ENCODE results near the gene TCEANC2. TPM values are rescaled to one million over a fixed set of nuclear protein-coding genes. Genes with fewer than 3 reads are reported as not detected.

Gene TCEANC2
- total and polyA plus RNA-seq, 2 experiments from 2014 or later = 6.0 to 6.3 TPM

DNA sequence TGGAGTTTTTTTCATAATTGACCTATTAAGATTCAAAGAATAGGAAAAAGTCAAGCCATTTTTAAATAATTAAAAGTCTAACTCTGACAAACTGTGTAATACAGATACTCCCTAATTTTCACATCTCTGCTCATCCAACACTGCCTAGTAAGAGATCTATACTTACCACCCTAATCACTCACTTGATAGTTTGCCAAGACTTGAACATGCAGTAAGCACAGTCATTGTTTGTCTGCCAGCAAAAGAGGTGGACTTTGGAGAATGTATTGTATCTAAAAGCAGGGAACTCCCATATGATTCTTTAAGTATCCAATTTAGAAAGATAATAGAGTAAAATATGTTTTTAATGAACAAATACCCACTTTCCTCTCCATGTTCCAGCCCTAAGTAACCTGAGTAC is 15.9 kb upstream of the TCEANC2 start (continued):
- TF ChIP-seq JUNB (IDR thresholded peaks at IDR 0.05; ENCODE audit: unreplicated experiment) (no peak), ZNF114 (CRISPR knock-in tag; IDR thresholded peaks at IDR 0.05) (no peak), POLR2AphosphoS5 (IDR thresholded peaks at IDR 0.05; ENCODE audit: low read depth) (no peak), EZH2phosphoT487 (IDR thresholded peaks at IDR 0.05; ENCODE audit: unreplicated experiment) (no peak), NANOG (IDR thresholded peaks at IDR 0.05; ENCODE audit: borderline replicate concordance) (no peak), STAT1 (IDR thresholded peaks at IDR 0.05; ENCODE audit: unreplicated experiment) (no peak)
- TF ChIP-seq, protein P1, sequence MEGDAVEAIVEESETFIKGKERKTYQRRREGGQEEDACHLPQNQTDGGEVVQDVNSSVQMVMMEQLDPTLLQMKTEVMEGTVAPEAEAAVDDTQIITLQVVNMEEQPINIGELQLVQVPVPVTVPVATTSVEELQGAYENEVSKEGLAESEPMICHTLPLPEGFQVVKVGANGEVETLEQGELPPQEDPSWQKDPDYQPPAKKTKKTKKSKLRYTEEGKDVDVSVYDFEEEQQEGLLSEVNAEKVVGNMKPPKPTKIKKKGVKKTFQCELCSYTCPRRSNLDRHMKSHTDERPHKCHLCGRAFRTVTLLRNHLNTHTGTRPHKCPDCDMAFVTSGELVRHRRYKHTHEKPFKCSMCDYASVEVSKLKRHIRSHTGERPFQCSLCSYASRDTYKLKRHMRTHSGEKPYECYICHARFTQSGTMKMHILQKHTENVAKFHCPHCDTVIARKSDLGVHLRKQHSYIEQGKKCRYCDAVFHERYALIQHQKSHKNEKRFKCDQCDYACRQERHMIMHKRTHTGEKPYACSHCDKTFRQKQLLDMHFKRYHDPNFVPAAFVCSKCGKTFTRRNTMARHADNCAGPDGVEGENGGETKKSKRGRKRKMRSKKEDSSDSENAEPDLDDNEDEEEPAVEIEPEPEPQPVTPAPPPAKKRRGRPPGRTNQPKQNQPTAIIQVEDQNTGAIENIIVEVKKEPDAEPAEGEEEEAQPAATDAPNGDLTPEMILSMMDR (conservative IDR thresholded peaks at IDR 0.05; ENCODE audit: low read depth in 2 of 2) = no peak

DNA sequence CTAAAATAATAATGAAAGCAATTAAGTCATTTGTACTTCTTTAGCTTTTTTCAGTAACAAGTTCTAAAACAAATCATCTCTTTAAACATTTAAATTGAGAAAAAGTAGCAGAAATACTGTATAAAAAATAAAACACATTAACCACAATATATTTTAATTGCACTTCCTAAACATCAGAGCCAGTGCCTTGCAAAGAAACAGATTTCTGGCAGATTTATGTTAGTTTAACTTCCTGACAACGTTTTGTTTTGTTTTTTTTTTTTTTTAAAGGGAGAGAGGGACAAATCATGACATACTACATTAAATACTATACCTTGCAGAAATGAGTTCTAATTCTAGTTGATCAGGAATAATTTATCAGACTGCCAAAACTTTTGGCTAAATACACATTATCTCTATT is 11.6 kb upstream of the TCEANC2 start:
- Histone ChIP-seq H4K20me1 (replicated peaks; ENCODE audit: insufficient read depth) (no peaks in the 10 kb centered on the region; the same call in 1 of the 2 replicates), H3K79me2 (replicated peaks; ENCODE audit: insufficient read depth) (peaks cover 10% of the 10 kb centered on the region), H3F3A (replicated peaks; ENCODE audit: low read depth) (no peaks in the 10 kb centered on the region), H3K4me3 (no peak overlapping the region), H3K4me1 (ENCODE audit: insufficient read depth) (no peaks in the 10 kb centered on the region), H3K4me2 (no peak overlapping the region), H3K27ac (ENCODE audit: low read depth) (no peak overlapping the region), H3K9me2 (ENCODE audit: insufficient read depth) (no peaks in the 10 kb centered on the region), H3K27me3 (ENCODE audit: insufficient read depth) (no peaks in the 10 kb centered on the region), H3K36me3 (ENCODE audit: insufficient read depth) (peaks cover 15% of the 10 kb centered on the region), H2AFZ (no peak overlapping the region)
- Mint-ChIP-seq H3K9me3 (no peaks in the 10 kb centered on the region), H3K4me1 (no peaks in the 10 kb centered on the region), H3K27me3 (ENCODE audit: insufficient read depth, low read depth, poor library complexity) (no peaks in the 10 kb centered on the region), H3K4me3 (no peak overlapping the region), H3K36me3 (ENCODE audit: low read depth) (peaks cover 18% of the 10 kb centered on the region; the same call in 2 of the 3 replicates), H3K27ac (no peak overlapping the region)
- TF ChIP-seq STAT1 (IDR thresholded peaks at IDR 0.05; ENCODE audit: unreplicated experiment) (no peak), ZNF114 (CRISPR knock-in tag; IDR thresholded peaks at IDR 0.05) (no peak), CREB1 (CRISPR knock-in tag; IDR thresholded peaks at IDR 0.05; ENCODE audit: low read depth) (no peak), ZNF331 (CRISPR knock-in tag; IDR thresholded peaks at IDR 0.05; ENCODE audit: low read depth) (no peak), EZH2phosphoT487 (IDR thresholded peaks at IDR 0.05; ENCODE audit: unreplicated experiment) (no peak), EZH2 (IDR thresholded peaks at IDR 0.05; ENCODE audit: low read depth, unreplicated experiment) (no peak), POLR2AphosphoS5 (IDR thresholded peaks at IDR 0.05; ENCODE audit: low read depth) (no peak)
- TF ChIP-seq, protein P2, sequence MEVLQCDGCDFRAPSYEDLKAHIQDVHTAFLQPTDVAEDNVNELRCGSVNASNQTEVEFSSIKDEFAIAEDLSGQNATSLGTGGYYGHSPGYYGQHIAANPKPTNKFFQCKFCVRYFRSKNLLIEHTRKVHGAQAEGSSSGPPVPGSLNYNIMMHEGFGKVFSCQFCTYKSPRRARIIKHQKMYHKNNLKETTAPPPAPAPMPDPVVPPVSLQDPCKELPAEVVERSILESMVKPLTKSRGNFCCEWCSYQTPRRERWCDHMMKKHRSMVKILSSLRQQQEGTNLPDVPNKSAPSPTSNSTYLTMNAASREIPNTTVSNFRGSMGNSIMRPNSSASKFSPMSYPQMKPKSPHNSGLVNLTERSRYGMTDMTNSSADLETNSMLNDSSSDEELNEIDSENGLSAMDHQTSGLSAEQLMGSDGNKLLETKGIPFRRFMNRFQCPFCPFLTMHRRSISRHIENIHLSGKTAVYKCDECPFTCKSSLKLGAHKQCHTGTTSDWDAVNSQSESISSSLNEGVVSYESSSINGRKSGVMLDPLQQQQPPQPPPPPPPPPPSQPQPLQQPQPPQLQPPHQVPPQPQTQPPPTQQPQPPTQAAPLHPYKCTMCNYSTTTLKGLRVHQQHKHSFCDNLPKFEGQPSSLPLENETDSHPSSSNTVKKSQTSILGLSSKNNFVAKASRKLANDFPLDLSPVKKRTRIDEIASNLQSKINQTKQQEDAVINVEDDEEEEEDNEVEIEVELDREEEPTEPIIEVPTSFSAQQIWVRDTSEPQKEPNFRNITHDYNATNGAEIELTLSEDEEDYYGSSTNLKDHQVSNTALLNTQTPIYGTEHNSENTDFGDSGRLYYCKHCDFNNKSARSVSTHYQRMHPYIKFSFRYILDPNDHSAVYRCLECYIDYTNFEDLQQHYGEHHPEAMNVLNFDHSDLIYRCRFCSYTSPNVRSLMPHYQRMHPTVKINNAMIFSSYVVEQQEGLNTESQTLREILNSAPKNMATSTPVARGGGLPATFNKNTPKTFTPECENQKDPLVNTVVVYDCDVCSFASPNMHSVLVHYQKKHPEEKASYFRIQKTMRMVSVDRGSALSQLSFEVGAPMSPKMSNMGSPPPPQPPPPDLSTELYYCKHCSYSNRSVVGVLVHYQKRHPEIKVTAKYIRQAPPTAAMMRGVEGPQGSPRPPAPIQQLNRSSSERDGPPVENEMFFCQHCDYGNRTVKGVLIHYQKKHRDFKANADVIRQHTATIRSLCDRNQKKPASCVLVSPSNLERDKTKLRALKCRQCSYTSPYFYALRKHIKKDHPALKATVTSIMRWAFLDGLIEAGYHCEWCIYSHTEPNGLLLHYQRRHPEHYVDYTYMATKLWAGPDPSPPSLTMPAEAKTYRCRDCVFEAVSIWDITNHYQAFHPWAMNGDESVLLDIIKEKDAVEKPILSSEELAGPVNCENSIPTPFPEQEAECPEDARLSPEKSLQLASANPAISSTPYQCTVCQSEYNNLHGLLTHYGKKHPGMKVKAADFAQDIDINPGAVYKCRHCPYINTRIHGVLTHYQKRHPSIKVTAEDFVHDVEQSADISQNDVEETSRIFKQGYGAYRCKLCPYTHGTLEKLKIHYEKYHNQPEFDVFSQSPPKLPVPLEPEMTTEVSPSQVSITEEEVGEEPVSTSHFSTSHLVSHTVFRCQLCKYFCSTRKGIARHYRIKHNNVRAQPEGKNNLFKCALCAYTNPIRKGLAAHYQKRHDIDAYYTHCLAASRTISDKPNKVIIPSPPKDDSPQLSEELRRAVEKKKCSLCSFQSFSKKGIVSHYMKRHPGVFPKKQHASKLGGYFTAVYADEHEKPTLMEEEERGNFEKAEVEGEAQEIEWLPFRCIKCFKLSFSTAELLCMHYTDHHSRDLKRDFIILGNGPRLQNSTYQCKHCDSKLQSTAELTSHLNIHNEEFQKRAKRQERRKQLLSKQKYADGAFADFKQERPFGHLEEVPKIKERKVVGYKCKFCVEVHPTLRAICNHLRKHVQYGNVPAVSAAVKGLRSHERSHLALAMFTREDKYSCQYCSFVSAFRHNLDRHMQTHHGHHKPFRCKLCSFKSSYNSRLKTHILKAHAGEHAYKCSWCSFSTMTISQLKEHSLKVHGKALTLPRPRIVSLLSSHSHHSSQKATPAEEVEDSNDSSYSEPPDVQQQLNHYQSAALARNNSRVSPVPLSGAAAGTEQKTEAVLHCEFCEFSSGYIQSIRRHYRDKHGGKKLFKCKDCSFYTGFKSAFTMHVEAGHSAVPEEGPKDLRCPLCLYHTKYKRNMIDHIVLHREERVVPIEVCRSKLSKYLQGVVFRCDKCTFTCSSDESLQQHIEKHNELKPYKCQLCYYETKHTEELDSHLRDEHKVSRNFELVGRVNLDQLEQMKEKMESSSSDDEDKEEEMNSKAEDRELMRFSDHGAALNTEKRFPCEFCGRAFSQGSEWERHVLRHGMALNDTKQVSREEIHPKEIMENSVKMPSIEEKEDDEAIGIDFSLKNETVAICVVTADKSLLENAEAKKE (CRISPR knock-in tag; IDR thresholded peaks at IDR 0.05) = no peak
- TF ChIP-seq, protein P3, sequence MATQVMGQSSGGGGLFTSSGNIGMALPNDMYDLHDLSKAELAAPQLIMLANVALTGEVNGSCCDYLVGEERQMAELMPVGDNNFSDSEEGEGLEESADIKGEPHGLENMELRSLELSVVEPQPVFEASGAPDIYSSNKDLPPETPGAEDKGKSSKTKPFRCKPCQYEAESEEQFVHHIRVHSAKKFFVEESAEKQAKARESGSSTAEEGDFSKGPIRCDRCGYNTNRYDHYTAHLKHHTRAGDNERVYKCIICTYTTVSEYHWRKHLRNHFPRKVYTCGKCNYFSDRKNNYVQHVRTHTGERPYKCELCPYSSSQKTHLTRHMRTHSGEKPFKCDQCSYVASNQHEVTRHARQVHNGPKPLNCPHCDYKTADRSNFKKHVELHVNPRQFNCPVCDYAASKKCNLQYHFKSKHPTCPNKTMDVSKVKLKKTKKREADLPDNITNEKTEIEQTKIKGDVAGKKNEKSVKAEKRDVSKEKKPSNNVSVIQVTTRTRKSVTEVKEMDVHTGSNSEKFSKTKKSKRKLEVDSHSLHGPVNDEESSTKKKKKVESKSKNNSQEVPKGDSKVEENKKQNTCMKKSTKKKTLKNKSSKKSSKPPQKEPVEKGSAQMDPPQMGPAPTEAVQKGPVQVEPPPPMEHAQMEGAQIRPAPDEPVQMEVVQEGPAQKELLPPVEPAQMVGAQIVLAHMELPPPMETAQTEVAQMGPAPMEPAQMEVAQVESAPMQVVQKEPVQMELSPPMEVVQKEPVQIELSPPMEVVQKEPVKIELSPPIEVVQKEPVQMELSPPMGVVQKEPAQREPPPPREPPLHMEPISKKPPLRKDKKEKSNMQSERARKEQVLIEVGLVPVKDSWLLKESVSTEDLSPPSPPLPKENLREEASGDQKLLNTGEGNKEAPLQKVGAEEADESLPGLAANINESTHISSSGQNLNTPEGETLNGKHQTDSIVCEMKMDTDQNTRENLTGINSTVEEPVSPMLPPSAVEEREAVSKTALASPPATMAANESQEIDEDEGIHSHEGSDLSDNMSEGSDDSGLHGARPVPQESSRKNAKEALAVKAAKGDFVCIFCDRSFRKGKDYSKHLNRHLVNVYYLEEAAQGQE (IDR thresholded peaks at IDR 0.05; ENCODE audit: unreplicated experiment) = no peak
- ATAC-seq (no peak), DNase-seq (ENCODE audit: low spot score) (no peak)
